AG08396 (cell line): ENCODE data around the gene MTAP.

Source experiments
- DNase-seq: peaks from one replicate; pipeline ENCODE4 v3.0.0; 2012; ENCODE audit warnings: low spot score, mixed read lengths

Gene MTAP

GRCh38 chr9:21969951-21970799, 167.7 kb downstream of the MTAP start:
- DNase-seq: no peak

- no peak for DNase-seq
Observed at GRCh38 chr9:21970800-21971640, 168.6 kb downstream of the MTAP start.

GRCh38 chr9:21972361-21972760, 169.9 kb downstream of the MTAP start:
- no peak for DNase-seq

DNA sequence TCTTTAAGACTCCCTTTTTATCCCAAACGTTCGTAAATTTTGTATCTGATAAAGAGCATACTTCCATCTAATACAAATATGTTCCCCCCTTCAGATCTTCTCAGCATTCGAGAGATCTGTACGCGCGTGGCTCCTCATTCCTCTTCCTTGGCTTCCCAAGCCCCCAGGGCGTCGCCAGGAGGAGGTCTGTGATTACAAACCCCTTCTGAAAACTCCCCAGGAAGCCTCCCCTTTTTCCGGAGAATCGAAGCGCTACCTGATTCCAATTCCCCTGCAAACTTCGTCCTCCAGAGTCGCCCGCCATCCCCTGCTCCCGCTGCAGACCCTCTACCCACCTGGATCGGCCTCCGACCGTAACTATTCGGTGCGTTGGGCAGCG, 171.9 kb downstream of the MTAP start:
- no peak for DNase-seq

DNA sequence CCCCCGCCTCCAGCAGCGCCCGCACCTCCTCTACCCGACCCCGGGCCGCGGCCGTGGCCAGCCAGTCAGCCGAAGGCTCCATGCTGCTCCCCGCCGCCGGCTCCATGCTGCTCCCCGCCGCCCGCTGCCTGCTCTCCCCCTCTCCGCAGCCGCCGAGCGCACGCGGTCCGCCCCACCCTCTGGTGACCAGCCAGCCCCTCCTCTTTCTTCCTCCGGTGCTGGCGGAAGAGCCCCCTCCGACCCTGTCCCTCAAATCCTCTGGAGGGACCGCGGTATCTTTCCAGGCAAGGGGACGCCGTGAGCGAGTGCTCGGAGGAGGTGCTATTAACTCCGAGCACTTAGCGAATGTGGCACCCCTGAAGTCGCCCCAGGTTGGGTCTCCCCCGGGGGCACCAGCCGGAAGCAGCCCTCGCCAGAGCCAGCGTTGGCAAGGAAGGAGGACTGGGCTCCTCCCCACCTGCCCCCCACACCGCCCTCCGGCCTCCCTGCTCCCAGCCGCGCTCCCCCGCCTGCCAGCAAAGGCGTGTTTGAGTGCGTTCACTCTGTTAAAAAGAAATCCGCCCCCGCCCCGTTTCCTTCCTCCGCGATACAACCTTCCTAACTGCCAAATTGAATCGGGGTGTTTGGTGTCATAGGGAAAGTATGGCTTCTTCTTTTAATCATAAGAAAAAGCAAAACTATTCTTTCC, 172.4 kb downstream of the MTAP start:
- DNase-seq: peak; percentile 76

- DNase-seq: no peak
Observed at GRCh38 chr9:21976334-21976875, 174.0 kb downstream of the MTAP start.

DNA sequence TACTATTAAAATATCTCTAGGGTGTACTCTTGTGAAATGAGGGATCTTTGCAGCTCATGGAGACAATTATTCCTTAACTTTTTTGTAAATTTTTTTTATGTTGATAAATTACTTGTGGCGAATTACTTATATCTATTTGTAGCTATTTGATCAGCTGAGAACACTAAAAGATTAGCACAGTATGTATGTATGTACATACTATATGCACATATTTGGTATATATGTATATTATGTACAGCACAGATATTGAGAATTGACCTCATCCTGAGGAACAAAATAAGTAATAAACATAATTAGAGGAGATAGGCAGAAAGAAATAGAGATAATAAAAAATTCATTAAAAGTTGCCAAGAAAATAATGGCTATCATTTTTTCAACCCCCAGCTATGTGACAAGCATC, 180.0 kb downstream of the MTAP start:
- DNase-seq: no peak

- DNase-seq: no peak
Observed at GRCh38 chr9:21982861-21983560, 180.6 kb downstream of the MTAP start.

- no peak for DNase-seq
Observed at GRCh38 chr9:21983561-21983935, 181.1 kb downstream of the MTAP start.

DNA sequence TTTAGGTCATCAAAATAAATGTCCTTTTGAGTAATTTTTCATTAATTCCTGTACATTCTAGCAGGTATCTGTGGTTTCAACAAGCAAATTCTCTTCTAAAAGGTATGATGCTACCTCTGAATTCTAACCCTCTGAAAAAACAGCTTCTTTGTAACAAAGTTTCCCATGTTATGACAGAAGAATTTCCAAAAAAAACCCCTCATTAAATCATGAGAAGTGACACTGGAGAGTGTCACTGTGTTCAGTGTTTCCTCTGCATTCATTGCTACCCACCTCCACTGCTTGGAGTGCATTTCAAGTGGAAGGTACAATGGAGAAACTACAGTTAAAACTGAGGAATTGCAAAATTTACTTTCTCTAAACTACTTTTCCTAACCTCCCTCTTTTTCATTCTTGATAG, 181.7 kb downstream of the MTAP start:
- no peak for DNase-seq

GRCh38 chr9:21985964-21986667, 183.7 kb downstream of the MTAP start:
- no peak for DNase-seq
